ENCODE data around the gene GABRB1. TPM values are rescaled to one million over a fixed set of nuclear protein-coding genes. Genes with fewer than 3 reads are reported as not detected.

Gene GABRB1
- total RNA-seq, 6 experiments from 2014 or later = 0.43 TPM; not detected in 5

- Histone ChIP-seq H3K9me3 (no peaks in the 10 kb centered on the region), H3K4me1 (no peaks in the 10 kb centered on the region), H3K27me3 (no peaks in the 10 kb centered on the region), H3K4me3 (no peak overlapping the region), H3K36me3 (no peaks in the 10 kb centered on the region), H3K27ac (no peak overlapping the region)
- TF ChIP-seq CTCF (IDR thresholded peaks at IDR 0.05) = no peak
- no peak for TF ChIP-seq POLR2A (IDR thresholded peaks at IDR 0.05)
- WGBS (ENCODE audit: insufficient coverage, low coverage, low lambda C conversion rate, missing lambda C conversion rate) = no CpG with 5 or more reads among the region's 1 CpG
- ATAC-seq (no peak), DNase-seq (no peak)
- intact Hi-C loops (cut with DNase I) = no loop called here
These were observed 89.4 kb downstream of the GABRB1 start for GRCh38 chr4:47120783-47121182.

- no peaks in the 10 kb centered on the region for H3K9me3 ChIP-seq
- no peak for TF ChIP-seq POLR2A (IDR thresholded peaks at IDR 0.05)
- peak; percentile 45 to 87 (median 82) for TF ChIP-seq CTCF (IDR thresholded peaks at IDR 0.05)
- intact Hi-C loops (cut with DNase I) = no loop called here
- peak; percentile 87 to 94 (median 91) for ATAC-seq
- peak in 2 of 3 donors; percentile 14 to 57 for DNase-seq
- H3K27ac ChIP-seq = no peak overlapping the region
- no peaks in the 10 kb centered on the region for H3K27me3 ChIP-seq
- no peaks in the 10 kb centered on the region for H3K36me3 ChIP-seq
- H3K4me1 ChIP-seq = no peaks in the 10 kb centered on the region
- H3K4me3 ChIP-seq = no peak overlapping the region
- 4% methylated on average over 4 of the region's 4 CpGs for WGBS (ENCODE audit: insufficient coverage, low coverage, low lambda C conversion rate, missing lambda C conversion rate)
These were observed 91.4 kb downstream of the GABRB1 start for GRCh38 chr4:47122592-47123291.

GRCh38 chr4:47128991-47129390, 97.6 kb downstream of the GABRB1 start:
- 42% methylated on average over 1 of the region's 1 CpG for WGBS (ENCODE audit: insufficient coverage, low coverage, low lambda C conversion rate, missing lambda C conversion rate)
- no peak for DNase-seq
- Histone ChIP-seq H3K27me3 (no peaks in the 10 kb centered on the region), H3K9me3 (no peaks in the 10 kb centered on the region), H3K4me1 (no peaks in the 10 kb centered on the region), H3K27ac (no peak overlapping the region), H3K36me3 (no peaks in the 10 kb centered on the region), H3K4me3 (no peak overlapping the region)
- intact Hi-C loops (cut with DNase I) = no loop called here
- ATAC-seq = no peak
- TF ChIP-seq CTCF (IDR thresholded peaks at IDR 0.05) (no peak), POLR2A (IDR thresholded peaks at IDR 0.05) (no peak)

GRCh38 chr4:47135210-47135609, 103.8 kb downstream of the GABRB1 start:
- H3K9me3 ChIP-seq = no peaks in the 10 kb centered on the region
- no peaks in the 10 kb centered on the region for H3K4me1 ChIP-seq
- intact Hi-C loops (cut with DNase I) = no loop called here
- no peak overlapping the region for H3K27ac ChIP-seq
- H3K27me3 ChIP-seq = no peaks in the 10 kb centered on the region
- ATAC-seq (no peak), DNase-seq (no peak)
- H3K4me3 ChIP-seq = no peak overlapping the region
- TF ChIP-seq CTCF (IDR thresholded peaks at IDR 0.05) (no peak), POLR2A (IDR thresholded peaks at IDR 0.05) (no peak)
- WGBS (ENCODE audit: insufficient coverage, low coverage, low lambda C conversion rate, missing lambda C conversion rate) = 58% methylated on average over 4 of the region's 4 CpGs
- H3K36me3 ChIP-seq = no peaks in the 10 kb centered on the region

Measured in right lobe of liver (tissue), 6 donors.